GM18511 (cell line): ENCODE measurements around the gene PTPN5.
A peak's percentile ranks its signal among the peaks of the same experiment; 100 is the strongest.

Source experiments
- ATAC-seq: cut with Tn5 transposase; IDR thresholded peaks from one replicate; pipeline ENCODE4 v1.9.1; 2021; ENCODE audit warnings: mild to moderate bottlenecking, moderate library complexity; ENCODE audit not compliant: unreplicated experiment

The PTPN5 gene

GRCh38 chr11:18773681-18774080 lies 17.9 kb downstream of the PTPN5 start:
- no peak for ATAC-seq

- no peak for ATAC-seq
Observed at GRCh38 chr11:18773104-18773503, 18.5 kb downstream of the PTPN5 start.

GRCh38 chr11:18772211-18772610 lies 19.4 kb downstream of the PTPN5 start:
- no peak for ATAC-seq

GRCh38 chr11:18771266-18772035 lies 20.1 kb downstream of the PTPN5 start:
- ATAC-seq, result no peak

GRCh38 chr11:18770479-18771125 lies 21.0 kb downstream of the PTPN5 start:
- ATAC-seq, result no peak

- no peak for ATAC-seq
Observed at GRCh38 chr11:18769802-18770456, 21.7 kb downstream of the PTPN5 start.

- no peak for ATAC-seq
Observed at GRCh38 chr11:18768978-18769377, 22.6 kb downstream of the PTPN5 start.

- ATAC-seq, result peak; percentile 95
Observed at GRCh38 chr11:18768472-18768901, 23.1 kb downstream of the PTPN5 start.

- ATAC-seq, result no peak
Observed at GRCh38 chr11:18766015-18766414, 25.6 kb downstream of the PTPN5 start.

GRCh38 chr11:18765554-18765953 lies 26.0 kb downstream of the PTPN5 start:
- ATAC-seq, result no peak

GRCh38 chr11:18761741-18762140 lies 29.9 kb downstream of the PTPN5 start:
- no peak for ATAC-seq

GRCh38 chr11:18761144-18761543 lies 30.5 kb downstream of the PTPN5 start:
- ATAC-seq, result no peak

GRCh38 chr11:18757811-18758210 lies 33.8 kb downstream of the PTPN5 start:
- ATAC-seq, result no peak

GRCh38 chr11:18756889-18757288 lies 34.7 kb downstream of the PTPN5 start:
- ATAC-seq, result no peak

GRCh38 chr11:18754308-18754707 lies 37.3 kb downstream of the PTPN5 start:
- ATAC-seq, result no peak

GRCh38 chr11:18752502-18752901 lies 39.1 kb downstream of the PTPN5 start:
- ATAC-seq, result no peak

- no peak for ATAC-seq
Observed at GRCh38 chr11:18750944-18751343, 40.7 kb downstream of the PTPN5 start.

GRCh38 chr11:18749681-18750319 lies 41.8 kb downstream of the PTPN5 start:
- ATAC-seq, result no peak

- no peak for ATAC-seq
Observed at GRCh38 chr11:18748766-18749365, 42.7 kb downstream of the PTPN5 start.

- ATAC-seq, result no peak
Observed at GRCh38 chr11:18745251-18745650, 46.3 kb downstream of the PTPN5 start.

GRCh38 chr11:18743900-18744514 lies 47.6 kb downstream of the PTPN5 start:
- no peak for ATAC-seq
